Measurements from ENCODE around the gene SPNS3. TPM values are rescaled to one million over a fixed set of nuclear protein-coding genes. Genes with fewer than 3 reads are reported as not detected.
A peak's percentile ranks its signal among the peaks of the same experiment; 100 is the strongest.

The SPNS3 gene
- total RNA-seq, 1 donor from 2014 or later, result not detected

GRCh38 chr17:4487820-4488716, 54.3 kb downstream of the SPNS3 start:
- DNase-seq (ENCODE audit: low spot score), result no peak

DNA sequence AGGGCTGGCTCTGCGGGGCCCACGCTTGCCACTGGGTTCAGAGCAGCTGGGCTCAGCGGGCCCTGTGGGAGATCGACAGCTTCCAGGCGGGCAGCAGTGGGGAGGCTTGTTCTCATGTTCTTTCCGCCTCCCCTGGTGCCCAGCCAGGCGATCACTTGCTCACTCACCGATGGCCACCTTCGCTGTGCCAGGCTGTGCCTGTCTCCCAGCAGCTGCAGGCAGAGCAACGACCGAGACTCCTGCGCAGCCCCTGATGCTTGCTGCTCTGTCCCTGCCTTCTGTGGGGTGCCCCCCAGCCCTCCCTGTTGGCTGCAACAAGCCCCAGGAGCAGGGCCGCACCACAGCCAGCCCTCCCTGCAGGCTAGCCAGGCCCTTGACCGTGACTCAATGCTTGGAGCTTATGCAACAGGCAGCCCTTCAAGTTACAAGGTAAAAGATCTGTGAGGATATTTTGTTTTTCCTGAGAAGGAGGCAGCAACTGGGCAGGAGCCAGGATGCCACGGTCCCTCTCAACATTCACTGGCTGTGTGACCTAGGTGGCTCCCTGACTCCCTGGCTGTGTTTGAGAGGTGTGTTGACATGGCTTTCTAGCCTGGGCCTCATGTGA, 55.4 kb downstream of the SPNS3 start:
- DNase-seq (ENCODE audit: low spot score), result no peak

DNA sequence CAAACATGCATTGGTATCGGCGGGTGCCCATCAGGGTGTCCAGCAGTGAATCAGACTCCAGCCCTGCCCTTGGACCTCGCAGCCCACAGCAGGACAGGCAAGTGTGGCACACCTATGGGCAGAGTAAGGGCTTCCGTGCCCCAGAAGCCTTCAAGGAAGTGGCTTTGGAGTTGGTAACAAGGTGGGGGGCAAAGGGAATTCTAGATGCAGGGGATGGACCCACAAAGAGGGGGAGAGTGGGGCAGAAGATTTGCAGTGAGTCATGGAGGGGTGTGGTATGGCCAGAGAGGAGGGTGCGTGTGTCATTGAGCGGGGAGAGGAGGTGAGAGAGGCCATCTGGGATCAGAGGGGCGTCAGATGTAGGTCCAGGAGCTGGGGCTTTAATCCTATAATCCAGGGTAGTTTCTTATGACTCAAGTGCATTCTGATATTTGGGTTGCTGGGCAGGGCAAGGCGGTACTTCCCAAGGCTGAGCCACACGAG, 56.4 kb downstream of the SPNS3 start:
- peak; percentile 33 for DNase-seq (ENCODE audit: low spot score)

- peak; percentile 38 for DNase-seq (ENCODE audit: low spot score)
Observed at GRCh38 chr17:4490637-4491061, 56.9 kb downstream of the SPNS3 start.

- DNase-seq (ENCODE audit: low spot score), result peak; percentile 50
Observed at GRCh38 chr17:4492721-4493561, 59.2 kb downstream of the SPNS3 start.

DNA sequence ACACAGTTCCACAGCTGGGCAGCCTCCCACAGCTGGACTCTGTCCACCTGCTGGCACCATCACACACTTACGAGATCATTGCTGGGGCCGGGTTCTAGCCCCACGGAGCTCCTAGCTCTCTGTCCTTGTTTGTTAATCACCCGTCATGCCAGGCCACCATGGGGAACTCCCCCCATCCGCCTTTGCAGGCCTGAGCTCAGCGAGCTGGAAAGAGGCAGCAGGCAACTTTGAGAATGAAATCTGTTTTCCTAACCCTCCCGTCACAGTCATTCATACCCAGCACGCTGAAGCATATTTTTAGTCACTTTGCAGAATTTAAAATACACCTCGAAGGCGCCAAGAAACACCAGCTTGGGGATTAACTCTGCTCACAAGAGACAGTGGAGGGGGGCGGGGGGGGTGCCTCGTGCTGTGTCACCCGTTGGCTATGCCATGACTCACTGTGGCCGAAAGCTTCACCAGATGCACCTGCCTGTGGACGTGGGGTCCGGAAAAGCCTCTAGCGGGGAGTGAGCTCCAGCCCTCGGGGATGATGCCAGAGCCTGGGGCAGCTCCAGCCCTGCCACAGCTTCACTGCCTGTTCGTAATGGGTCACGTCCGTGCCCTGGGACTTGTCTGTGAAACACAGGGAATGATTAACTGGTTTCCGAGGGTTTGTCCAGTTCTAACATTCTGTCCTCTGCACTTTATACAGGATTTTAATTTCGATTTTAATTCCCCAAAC, 63.5 kb downstream of the SPNS3 start:
- no peak for DNase-seq (ENCODE audit: low spot score)

GRCh38 chr17:4498461-4499397, 65.0 kb downstream of the SPNS3 start, which contains the start of gene SPNS2:
Gene SPNS2 (plus strand): TSS chr17:4498881. CDS start chr17:4499048, 167 bp downstream.
- peak; percentile 57 for DNase-seq (ENCODE audit: low spot score)

DNA sequence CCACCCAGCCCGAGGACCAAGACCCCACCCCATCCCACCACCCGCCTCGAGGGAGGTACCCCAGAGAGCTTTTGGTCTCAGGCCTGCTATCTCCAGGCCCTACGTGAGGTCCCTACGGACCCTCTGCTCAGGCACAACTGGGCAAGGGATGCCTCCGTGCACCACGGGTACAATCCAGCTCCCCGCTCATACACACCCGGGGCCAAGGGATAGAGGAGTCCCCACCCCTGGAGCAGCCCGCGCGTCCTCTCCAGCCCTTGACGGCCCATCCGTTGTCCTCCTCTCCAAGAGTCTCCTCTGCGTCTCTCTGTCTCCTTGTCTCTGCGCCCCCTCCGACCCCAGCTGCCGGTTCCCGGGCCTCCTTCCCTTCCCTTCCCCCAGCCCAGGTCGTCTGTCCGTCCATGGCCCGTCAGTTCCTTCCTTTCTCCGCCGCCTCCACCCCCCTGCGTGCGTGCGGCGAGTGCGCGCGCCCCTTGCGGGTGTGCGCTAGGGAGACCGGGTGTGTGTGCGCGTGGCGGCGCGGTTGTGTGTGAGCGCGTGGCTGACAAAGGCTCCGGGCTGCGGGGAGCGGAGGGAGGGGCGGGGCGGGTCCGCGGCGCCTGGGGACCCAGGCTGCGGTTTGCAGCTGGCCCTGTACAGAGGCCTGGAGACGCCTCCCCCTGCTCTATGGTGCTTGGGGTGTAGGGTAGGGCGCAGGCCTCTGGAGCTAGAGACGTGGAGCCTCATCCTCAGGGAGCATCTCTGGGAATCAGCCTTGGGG, 65.9 kb downstream of the SPNS3 start:
- no peak for DNase-seq (ENCODE audit: low spot score)

DNA sequence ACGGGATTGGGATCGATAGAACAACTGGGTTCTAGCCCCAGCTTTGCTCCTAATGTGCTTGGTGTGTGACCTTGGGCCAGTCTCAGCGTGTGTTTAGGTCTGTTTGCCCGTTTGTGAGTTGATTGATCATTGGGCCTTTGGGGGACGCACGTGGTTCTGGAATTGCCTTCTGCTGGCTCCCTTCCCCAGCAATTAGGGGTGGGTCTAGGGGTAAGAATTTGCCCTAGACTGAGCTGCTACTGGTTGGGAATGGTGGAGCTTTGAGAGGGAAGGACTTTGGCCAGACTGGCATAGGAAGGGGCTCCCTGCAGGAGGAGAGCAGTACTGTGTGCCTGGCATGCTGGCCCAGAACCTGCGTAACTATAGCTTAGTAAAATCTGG, 66.4 kb downstream of the SPNS3 start:
- no peak for DNase-seq (ENCODE audit: low spot score)

GRCh38 chr17:4501295-4501949, 67.7 kb downstream of the SPNS3 start:
- no peak for DNase-seq (ENCODE audit: low spot score)

GRCh38 chr17:4502466-4503154, 68.9 kb downstream of the SPNS3 start:
- no peak for DNase-seq (ENCODE audit: low spot score)

DNA sequence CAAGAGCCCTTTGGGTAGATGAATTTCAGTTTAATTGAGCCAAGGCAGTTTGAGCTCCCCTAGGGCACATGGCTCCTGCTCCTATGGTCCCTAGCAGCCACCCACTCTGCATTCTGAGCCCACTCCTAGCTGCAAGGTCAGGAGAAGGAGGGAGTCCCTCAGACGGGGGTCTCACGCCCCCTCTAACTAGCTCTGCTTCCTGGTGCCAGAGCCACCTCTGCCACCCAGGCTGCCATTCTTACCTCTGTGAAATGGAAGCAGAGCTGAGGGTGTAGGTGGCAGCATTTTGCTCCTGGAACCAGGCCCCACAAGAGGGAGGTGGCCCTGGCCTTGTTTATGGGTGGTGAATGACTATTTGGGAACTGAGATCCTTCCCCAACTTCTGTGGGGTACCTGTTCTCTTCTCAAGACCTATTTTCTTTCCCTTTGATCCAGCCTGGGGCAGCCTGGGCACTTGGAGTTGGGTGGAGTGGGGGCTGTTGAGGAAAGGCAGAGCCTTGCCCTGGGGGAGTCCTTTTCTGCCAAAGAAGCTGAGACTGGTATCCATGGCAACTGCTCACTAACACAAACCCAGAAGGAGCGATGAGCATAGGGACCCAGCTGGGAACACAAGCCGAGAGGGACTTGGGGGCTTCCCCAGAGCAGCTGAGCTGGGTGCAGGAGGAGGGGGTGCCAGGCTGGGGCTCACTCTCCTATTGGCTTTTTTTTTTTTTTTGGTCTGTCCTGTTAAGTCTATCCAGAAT, 69.7 kb downstream of the SPNS3 start:
- no peak for DNase-seq (ENCODE audit: low spot score)

DNA sequence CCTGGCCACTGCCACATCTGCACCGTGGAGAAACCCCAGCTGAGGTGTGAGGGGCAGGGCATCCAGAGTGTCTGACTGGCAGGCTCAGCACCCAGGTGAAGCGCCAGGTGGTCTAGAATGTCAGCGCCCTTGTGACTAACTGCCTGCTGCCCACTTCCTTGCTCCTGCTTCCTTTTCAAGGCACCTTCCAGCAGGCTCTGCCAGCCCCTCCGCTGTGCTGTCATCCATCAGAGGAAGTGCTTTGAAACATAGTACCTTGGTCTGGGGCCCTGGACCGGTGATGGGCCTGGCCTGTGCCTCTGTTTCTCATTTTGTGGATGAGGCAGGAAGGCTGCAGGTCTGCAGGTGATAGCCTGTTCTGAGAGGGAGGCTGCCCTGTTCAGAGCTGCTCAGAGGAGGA, 70.4 kb downstream of the SPNS3 start:
- DNase-seq (ENCODE audit: low spot score), result no peak

DNA sequence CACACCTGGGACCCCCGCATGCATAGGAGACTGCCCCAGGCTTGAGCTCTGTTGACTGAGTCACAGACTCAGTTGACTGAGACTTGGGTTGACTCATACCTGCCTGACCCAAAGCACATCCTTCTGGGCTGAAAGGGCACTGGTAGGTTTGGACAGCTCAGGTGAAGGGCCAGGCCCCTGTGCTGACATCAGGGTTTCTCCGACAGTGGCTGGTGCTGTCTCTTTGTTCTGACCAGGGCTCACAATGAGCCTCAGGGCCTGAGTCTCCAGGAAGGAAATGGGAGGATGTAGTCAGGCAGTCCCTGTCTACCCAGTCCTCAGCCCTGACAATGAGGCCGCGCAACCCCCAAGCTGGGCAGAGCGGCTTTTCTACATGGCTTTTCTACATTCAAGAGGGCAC, 71.4 kb downstream of the SPNS3 start:
- DNase-seq (ENCODE audit: low spot score), result no peak

DNA sequence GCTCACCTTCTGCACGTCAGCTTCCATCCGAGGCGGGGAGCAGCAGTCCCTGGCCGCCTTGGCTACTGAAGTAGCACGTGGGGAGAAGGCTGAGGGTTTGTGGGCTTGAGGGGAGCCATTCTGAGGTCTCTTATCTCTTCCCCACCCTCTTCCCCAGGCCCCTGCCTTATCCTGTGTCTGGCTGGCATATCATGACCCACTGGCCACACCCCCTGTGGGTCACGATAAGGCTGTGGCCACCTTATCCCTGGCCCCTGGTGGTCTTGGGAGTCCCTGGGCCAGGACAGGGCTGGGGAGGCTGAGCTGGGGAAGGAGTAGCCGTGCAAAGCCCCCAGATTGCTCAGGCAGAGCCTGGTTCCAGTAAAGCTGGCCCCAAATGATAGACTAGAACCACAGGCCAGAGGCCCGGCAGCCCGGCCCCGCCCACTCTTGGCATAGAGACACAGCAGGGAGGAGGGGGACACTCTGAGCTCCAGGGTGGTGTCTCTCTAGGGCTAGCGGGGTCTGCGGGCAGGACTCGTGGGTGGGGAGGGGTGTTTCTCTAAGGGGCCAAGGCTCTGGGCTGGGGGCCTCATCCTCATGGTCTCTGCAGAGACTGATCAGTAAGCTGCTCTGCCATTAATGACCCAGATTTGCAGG, 72.6 kb downstream of the SPNS3 start:
- DNase-seq (ENCODE audit: low spot score), result no peak

GRCh38 chr17:4506892-4507291, 73.2 kb downstream of the SPNS3 start:
- no peak for DNase-seq (ENCODE audit: low spot score)
